Measurements from ENCODE around the gene NOXA1. TPM values are rescaled to one million over a fixed set of nuclear protein-coding genes. Genes with fewer than 3 reads are reported as not detected.

NOXA1 gene
- total and polyA plus RNA-seq, 9 of the 15 experiments (the other 6 are each of a cell fraction or from before 2014, with no cell fraction given): 0.07 to 1.2 (median 0.20) TPM; not detected in 4

- peaks cover 5% of the 10 kb centered on the region; the same call in 2 of the 3 replicates for H3K36me3 ChIP-seq (ENCODE audit: control insufficient read depth, insufficient read depth, low read length)
- no peak overlapping the region for H3K4me3 ChIP-seq
- intact Hi-C loops (cut with micrococcal nuclease): no loop called here
- in situ Hi-C loops (cut with MboI): no loop called here
- H3K4me1 ChIP-seq (replicated peaks in 1 of 2; ENCODE audit: control insufficient read depth in 2 of 2, insufficient read depth in 2 of 2, low read length in 2 of 2): peaks cover 20 to 52% of the 10 kb centered on the region in 2 experiments
- CTCF ChIA-PET (ENCODE audit: low intra/inter-chr PET ratio): no interaction called here
- H3K9ac ChIP-seq (ENCODE audit: insufficient read depth in 1 of 2, low read depth in 2 of 2, low read length in 2 of 2): 0 out of 4 replicates have a peak overlapping the region, but pooled peaks of 1 of the 2 experiments have one; percentile 40
- ATAC-seq (no peak), FAIRE-seq (no peak), DNase-seq (ENCODE audit: extremely low read depth in 1 of 4, low spot score in 3 of 4) (no peak)
- H3K79me2 ChIP-seq (ENCODE audit: control insufficient read depth, insufficient read depth, low read length): peaks cover 65% of the 10 kb centered on the region
- no peak overlapping the region for H3K27ac ChIP-seq (ENCODE audit: extremely low read depth, low read depth, low read length)
- H3K9me3 ChIP-seq (replicated peaks; ENCODE audit: control insufficient read depth, insufficient read depth, low read depth, low read length): no peaks in the 10 kb centered on the region
- 95% methylated on average over 15 of the region's 23 CpGs for WGBS (ENCODE audit: insufficient coverage, low coverage, missing lambda C conversion rate)
- BruUV-seq (replicated peaks): no TSS peak
- no peaks in the 10 kb centered on the region for H3K9me1 ChIP-seq (ENCODE audit: control insufficient read depth, insufficient read depth, low read length)
- H3K4me2 ChIP-seq (ENCODE audit: insufficient read depth, low read length): no peak overlapping the region
- no peaks in the 10 kb centered on the region for H3K27me3 ChIP-seq (ENCODE audit: control insufficient read depth in 2 of 2, insufficient read depth in 2 of 2, low read length in 2 of 2)
- H4K20me1 ChIP-seq (replicated peaks; ENCODE audit: control insufficient read depth, insufficient read depth, low read length): no peaks in the 10 kb centered on the region
- POLR2A ChIA-PET: interaction anchor here (0.7 kb wide), 1 partner anchor 114 kb away, joined by 3 read pairs; the partner anchor contains the start of gene NRARP
- H2AFZ ChIP-seq (ENCODE audit: low read depth, low read length): no peak overlapping the region
- TF ChIP-seq ZNF589 (CRISPR knock-in tag; IDR thresholded peaks at IDR 0.05; ENCODE audit: low read depth) (no peak), KLF13 (tag; IDR thresholded peaks at IDR 0.05; ENCODE audit: borderline replicate concordance, low read depth) (no peak), ZNF133 (CRISPR knock-in tag; IDR thresholded peaks at IDR 0.05) (no peak), LEF1 (IDR thresholded peaks at IDR 0.05) (no peak), TCF7 (IDR thresholded peaks at IDR 0.05; ENCODE audit: borderline replicate concordance) (no peak), CAMTA2 (CRISPR knock-in tag; conservative IDR thresholded peaks at IDR 0.05) (no peak), KLF16 (IDR thresholded peaks at IDR 0.05) (no peak), ETV1 (tag; conservative IDR thresholded peaks at IDR 0.05; ENCODE audit: low read depth) (no peak)
Observed at GRCh38 chr9:137416006-137416562, 7.1 kb upstream of the NOXA1 start.
